GM23338 (cell line): ENCODE data around the gene ACY1. TPM values are rescaled to one million over a fixed set of nuclear protein-coding genes. Genes with fewer than 3 reads are reported as not detected.

Experiments used
- ATAC-seq: fragments of 200-7000 bp; cut with Tn5 transposase; 3 replicates; pipeline ENCODE4 v1.9.1; 2020
- DNase-seq: peaks from one replicate; pipeline ENCODE4 v3.0.0-alpha.2; 2015; ENCODE audit warnings: low spot score
- H2AFZ ChIP-seq: fragments of 200-600 bp; sonication (generic); 2 replicates; pipeline ENCODE4 v1.8.0; 2016; ENCODE audit warnings: antibody characterized with exemption, mild to moderate bottlenecking, moderate library complexity
- H3F3A ChIP-seq: fragments of 200-600 bp; sonication (generic); replicated peaks from 2 replicates; pipeline ENCODE4 v1.8.0; 2017; ENCODE audit warnings: antibody characterized with exemption, mixed run types, low read depth
- H3K27ac ChIP-seq: fragments of 200-600 bp; sonication (generic); 2 replicates; pipeline ENCODE4 v1.6.1; 2016; ENCODE audit warnings: low read depth
- H3K27me3 ChIP-seq: fragments of 200-600 bp; sonication (generic); 2 replicates; pipeline ENCODE4 v1.8.0; 2016; ENCODE audit warnings: mild to moderate bottlenecking, mixed run types, moderate library complexity; ENCODE audit not compliant: insufficient read depth
- H3K36me3 ChIP-seq: fragments of 200-600 bp; sonication (generic); 2 replicates; pipeline ENCODE4 v1.8.0; 2016; ENCODE audit warnings: mild to moderate bottlenecking; ENCODE audit not compliant: insufficient read depth
- H3K4me1 ChIP-seq: fragments of 200-600 bp; sonication (generic); 2 replicates; pipeline ENCODE4 v1.8.0; 2016; ENCODE audit warnings: mild to moderate bottlenecking, moderate library complexity; ENCODE audit not compliant: insufficient read depth
- H3K4me2 ChIP-seq: fragments of 200-600 bp; sonication (generic); 2 replicates; pipeline ENCODE4 v1.7.1; 2017; ENCODE audit warnings: mixed run types
- H3K4me3 ChIP-seq: fragments of 200-600 bp; sonication (generic); 2 replicates; pipeline ENCODE4 v1.6.1; 2016; ENCODE audit warnings: mixed run types
- H3K79me2 ChIP-seq: fragments of 200-600 bp; sonication (generic); replicated peaks from 2 replicates; pipeline ENCODE4 v1.8.0; 2017; ENCODE audit warnings: mild to moderate bottlenecking; ENCODE audit not compliant: insufficient read depth
- H3K9me2 ChIP-seq: fragments of 200-600 bp; sonication (generic); 2 replicates; pipeline ENCODE4 v1.8.0; 2017; ENCODE audit not compliant: insufficient read depth
- H4K20me1 ChIP-seq: fragments of 200-600 bp; sonication (generic); replicated peaks from 2 replicates; pipeline ENCODE4 v1.8.0; 2017; ENCODE audit warnings: mild to moderate bottlenecking; ENCODE audit not compliant: insufficient read depth
- H3K27ac Mint-ChIP-seq: 2 replicates; pipeline ENCODE4 v1.8.0; 2020; ENCODE audit warnings: inconsistent platforms, mild to moderate bottlenecking, moderate library complexity, mixed read lengths
- H3K27me3 Mint-ChIP-seq: 3 replicates; pipeline ENCODE4 v1.8.0; 2022; ENCODE audit warnings: low read depth, mild to moderate bottlenecking, moderate library complexity, mixed read lengths, inconsistent platforms; ENCODE audit not compliant: insufficient read depth, poor library complexity
- H3K36me3 Mint-ChIP-seq: 3 replicates; pipeline ENCODE4 v1.8.0; 2021; ENCODE audit warnings: low read depth, mild to moderate bottlenecking, inconsistent platforms, moderate library complexity, mixed read lengths
- H3K4me1 Mint-ChIP-seq: 3 replicates; pipeline ENCODE4 v1.8.0; 2020; ENCODE audit warnings: mild to moderate bottlenecking, inconsistent platforms, mixed read lengths
- H3K4me3 Mint-ChIP-seq: 3 replicates; pipeline ENCODE4 v1.8.0; 2021; ENCODE audit warnings: moderate library complexity, mild to moderate bottlenecking, inconsistent platforms, mixed read lengths
- H3K9me3 Mint-ChIP-seq: 3 replicates; pipeline ENCODE4 v1.8.0; 2020; ENCODE audit warnings: moderate library complexity, mild to moderate bottlenecking, inconsistent platforms, mixed read lengths
- CTCF ChIP-seq, 2 experiments: fragments of 200-600 bp in 1 of 2; sonication (generic) in 1 of 2; conservative IDR thresholded peaks; 2 replicates each; pipeline versions ENCODE4 v1.5.1 to v1.6.1; 2016 to 2017; ENCODE audit warnings: antibody characterized with exemption in 2 of 2, low read depth in 2 of 2, mild to moderate bottlenecking in 2 of 2, moderate library complexity in 1 of 2
- ETS1 ChIP-seq: IDR thresholded peaks from 2 replicates; pipeline ENCODE4 v1.6.1; 2016; ENCODE audit warnings: antibody characterized with exemption
- EZH2 ChIP-seq: fragments of 200-600 bp; sonication (generic); IDR thresholded peaks from one replicate; pipeline ENCODE4 v1.8.0; 2017; ENCODE audit warnings: antibody characterized with exemption, mild to moderate bottlenecking, low read depth; ENCODE audit not compliant: unreplicated experiment
- polyA plus RNA-seq: library from polyadenylated mRNA; unstranded; fragments of >200 nt; fragmentation: Nextera tagmentation; extraction: Ambion mirVana; gene quantifications from 2 replicates; pipeline ENCODE4 v1.2.1, GENCODE V29; 2016
- total RNA-seq: library from RNA; depleted of rRNA; stranded (reverse); fragments of >200 nt; shearing (Covaris generic); gene quantifications from 2 replicates; pipeline ENCODE4 v1.2.3, GENCODE V29; 2014
- TF ChIP-seq, protein P1 (sequence below): fragments of 250-450 bp; sonication (Bioruptor Pico); IDR thresholded peaks from 2 replicates; pipeline ENCODE4 v1.5.0; 2020; ENCODE audit warnings: mild to moderate bottlenecking, moderate library complexity

ACY1 gene
- total and polyA plus RNA-seq, 2 experiments from 2014 or later = 38.4 to 62.8 TPM

DNA sequence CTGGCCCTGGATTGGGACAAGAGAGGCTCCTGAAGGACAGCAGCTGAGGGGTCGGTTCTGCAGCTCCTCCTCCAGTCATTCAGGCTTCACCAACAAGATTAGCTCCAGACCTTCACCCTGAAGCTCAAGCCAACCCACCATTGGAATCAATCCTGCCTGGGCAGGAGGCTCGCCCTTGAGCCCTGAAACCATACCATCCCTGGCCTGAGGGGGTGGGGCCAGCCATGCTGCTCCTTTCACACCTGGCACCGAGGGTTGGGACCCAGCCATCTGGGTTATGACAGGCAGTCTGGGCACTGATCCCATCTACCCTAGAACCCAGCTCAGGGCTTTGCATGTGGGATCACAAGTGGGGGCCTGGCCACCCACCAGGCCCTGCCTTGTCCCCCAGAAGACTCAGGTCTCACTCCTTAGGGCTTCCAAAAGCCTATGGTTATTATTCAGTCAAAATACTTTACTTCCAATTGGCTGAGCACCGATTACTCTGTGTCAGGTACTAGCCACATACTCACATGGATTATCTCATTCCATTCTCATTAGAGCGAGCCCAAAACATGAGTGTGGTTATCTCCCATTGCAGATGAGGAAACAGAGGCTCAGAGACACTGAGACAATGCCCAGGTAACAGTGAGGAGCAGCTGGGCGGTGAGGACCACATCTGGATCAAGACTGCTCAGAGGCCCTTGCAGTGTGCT lies 12.6 kb upstream of the ACY1 start:
- TF ChIP-seq CTCF (conservative IDR thresholded peaks at IDR 0.05; ENCODE audit: low read depth in 2 of 2) = no peak
- TF ChIP-seq, protein P1, sequence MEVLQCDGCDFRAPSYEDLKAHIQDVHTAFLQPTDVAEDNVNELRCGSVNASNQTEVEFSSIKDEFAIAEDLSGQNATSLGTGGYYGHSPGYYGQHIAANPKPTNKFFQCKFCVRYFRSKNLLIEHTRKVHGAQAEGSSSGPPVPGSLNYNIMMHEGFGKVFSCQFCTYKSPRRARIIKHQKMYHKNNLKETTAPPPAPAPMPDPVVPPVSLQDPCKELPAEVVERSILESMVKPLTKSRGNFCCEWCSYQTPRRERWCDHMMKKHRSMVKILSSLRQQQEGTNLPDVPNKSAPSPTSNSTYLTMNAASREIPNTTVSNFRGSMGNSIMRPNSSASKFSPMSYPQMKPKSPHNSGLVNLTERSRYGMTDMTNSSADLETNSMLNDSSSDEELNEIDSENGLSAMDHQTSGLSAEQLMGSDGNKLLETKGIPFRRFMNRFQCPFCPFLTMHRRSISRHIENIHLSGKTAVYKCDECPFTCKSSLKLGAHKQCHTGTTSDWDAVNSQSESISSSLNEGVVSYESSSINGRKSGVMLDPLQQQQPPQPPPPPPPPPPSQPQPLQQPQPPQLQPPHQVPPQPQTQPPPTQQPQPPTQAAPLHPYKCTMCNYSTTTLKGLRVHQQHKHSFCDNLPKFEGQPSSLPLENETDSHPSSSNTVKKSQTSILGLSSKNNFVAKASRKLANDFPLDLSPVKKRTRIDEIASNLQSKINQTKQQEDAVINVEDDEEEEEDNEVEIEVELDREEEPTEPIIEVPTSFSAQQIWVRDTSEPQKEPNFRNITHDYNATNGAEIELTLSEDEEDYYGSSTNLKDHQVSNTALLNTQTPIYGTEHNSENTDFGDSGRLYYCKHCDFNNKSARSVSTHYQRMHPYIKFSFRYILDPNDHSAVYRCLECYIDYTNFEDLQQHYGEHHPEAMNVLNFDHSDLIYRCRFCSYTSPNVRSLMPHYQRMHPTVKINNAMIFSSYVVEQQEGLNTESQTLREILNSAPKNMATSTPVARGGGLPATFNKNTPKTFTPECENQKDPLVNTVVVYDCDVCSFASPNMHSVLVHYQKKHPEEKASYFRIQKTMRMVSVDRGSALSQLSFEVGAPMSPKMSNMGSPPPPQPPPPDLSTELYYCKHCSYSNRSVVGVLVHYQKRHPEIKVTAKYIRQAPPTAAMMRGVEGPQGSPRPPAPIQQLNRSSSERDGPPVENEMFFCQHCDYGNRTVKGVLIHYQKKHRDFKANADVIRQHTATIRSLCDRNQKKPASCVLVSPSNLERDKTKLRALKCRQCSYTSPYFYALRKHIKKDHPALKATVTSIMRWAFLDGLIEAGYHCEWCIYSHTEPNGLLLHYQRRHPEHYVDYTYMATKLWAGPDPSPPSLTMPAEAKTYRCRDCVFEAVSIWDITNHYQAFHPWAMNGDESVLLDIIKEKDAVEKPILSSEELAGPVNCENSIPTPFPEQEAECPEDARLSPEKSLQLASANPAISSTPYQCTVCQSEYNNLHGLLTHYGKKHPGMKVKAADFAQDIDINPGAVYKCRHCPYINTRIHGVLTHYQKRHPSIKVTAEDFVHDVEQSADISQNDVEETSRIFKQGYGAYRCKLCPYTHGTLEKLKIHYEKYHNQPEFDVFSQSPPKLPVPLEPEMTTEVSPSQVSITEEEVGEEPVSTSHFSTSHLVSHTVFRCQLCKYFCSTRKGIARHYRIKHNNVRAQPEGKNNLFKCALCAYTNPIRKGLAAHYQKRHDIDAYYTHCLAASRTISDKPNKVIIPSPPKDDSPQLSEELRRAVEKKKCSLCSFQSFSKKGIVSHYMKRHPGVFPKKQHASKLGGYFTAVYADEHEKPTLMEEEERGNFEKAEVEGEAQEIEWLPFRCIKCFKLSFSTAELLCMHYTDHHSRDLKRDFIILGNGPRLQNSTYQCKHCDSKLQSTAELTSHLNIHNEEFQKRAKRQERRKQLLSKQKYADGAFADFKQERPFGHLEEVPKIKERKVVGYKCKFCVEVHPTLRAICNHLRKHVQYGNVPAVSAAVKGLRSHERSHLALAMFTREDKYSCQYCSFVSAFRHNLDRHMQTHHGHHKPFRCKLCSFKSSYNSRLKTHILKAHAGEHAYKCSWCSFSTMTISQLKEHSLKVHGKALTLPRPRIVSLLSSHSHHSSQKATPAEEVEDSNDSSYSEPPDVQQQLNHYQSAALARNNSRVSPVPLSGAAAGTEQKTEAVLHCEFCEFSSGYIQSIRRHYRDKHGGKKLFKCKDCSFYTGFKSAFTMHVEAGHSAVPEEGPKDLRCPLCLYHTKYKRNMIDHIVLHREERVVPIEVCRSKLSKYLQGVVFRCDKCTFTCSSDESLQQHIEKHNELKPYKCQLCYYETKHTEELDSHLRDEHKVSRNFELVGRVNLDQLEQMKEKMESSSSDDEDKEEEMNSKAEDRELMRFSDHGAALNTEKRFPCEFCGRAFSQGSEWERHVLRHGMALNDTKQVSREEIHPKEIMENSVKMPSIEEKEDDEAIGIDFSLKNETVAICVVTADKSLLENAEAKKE (CRISPR knock-in tag) = no peak
- TF ChIP-seq ETS1 = no peak
- TF ChIP-seq EZH2 = no peak
- peaks cover 25% of the 10 kb centered on the region for H3K27me3 ChIP-seq
- no peak overlapping the region for H3K27ac Mint-ChIP-seq
- DNase-seq (no peak), ATAC-seq (no peak)
- H3K4me1 Mint-ChIP-seq = peaks cover 47% of the 10 kb centered on the region
- H3K4me1 ChIP-seq = peaks cover 38% of the 10 kb centered on the region
- no peak overlapping the region for H3K27ac ChIP-seq
- no peaks in the 10 kb centered on the region; the same call in 1 of the 3 replicates for H3K9me3 Mint-ChIP-seq
- no peaks in the 10 kb centered on the region for H3K9me2 ChIP-seq
- H3K4me2 ChIP-seq = no peak overlapping the region
- H3K4me3 ChIP-seq = no peak overlapping the region
- no peak overlapping the region for H2AFZ ChIP-seq
- H3K36me3 Mint-ChIP-seq = peaks cover 3% of the 10 kb centered on the region; the same call in 2 of the 3 replicates
- peaks cover 37% of the 10 kb centered on the region for H3K27me3 Mint-ChIP-seq
- H3F3A ChIP-seq = peaks cover 27% of the 10 kb centered on the region
- no peaks in the 10 kb centered on the region for H3K79me2 ChIP-seq
- H3K4me3 Mint-ChIP-seq = no peak overlapping the region
- no peaks in the 10 kb centered on the region for H3K36me3 ChIP-seq
- H4K20me1 ChIP-seq = no peaks in the 10 kb centered on the region
